Measurements from ENCODE around the gene EXOSC3. TPM values are rescaled to one million over a fixed set of nuclear protein-coding genes. Genes with fewer than 3 reads are reported as not detected.

The EXOSC3 gene
- total RNA-seq, 6 donors from 2014 or later: 8.0 to 49.8 (median 35.1) TPM

Other genes with a start within 250 kb of the EXOSC3 start
- 10 to 100 TPM in 2 of 6 donors, 1 to 10 TPM in 4; 7.9 to 13.4 (median 8.7) TPM for gene FBXO10, start 208.7 kb downstream of the EXOSC3 start, total RNA-seq
- gene TOMM5, start 192.5 kb downstream of the EXOSC3 start, total RNA-seq: 10 to 100 TPM; 35.4 to 83.5 (median 54.2) TPM
- gene FRMPD1, start 134.1 kb downstream of the EXOSC3 start, total RNA-seq: under 1 TPM in 5 of 6 donors, not detected in 1; under 0.01 to 0.39 (median 0.17) TPM
- 10 to 100 TPM in 2 of 6 donors, 1 to 10 TPM in 4; 3.8 to 18.9 (median 8.3) TPM for gene TRMT10B, start 31.3 kb downstream of the EXOSC3 start, total RNA-seq
- gene DCAF10, start 15.7 kb upstream of the EXOSC3 start, total RNA-seq: 10 to 100 TPM; 19.0 to 42.7 (median 25.1) TPM
- gene SLC25A51, start 119.1 kb upstream of the EXOSC3 start, total RNA-seq: 10 to 100 TPM; 19.4 to 51.4 (median 31.9) TPM

Measured in upper lobe of left lung (tissue), 6 donors.